PC-9 (cell line): ENCODE data around the gene RREB1.

ENCODE experiments used
- CTCF ChIP-seq: fragments of 200-600 bp; sonication (generic); conservative IDR thresholded peaks from 2 replicates; pipeline ENCODE4 v1.6.1; 2017; ENCODE audit warnings: mixed run types, antibody characterized with exemption, mild to moderate bottlenecking, moderate library complexity
- EZH2 ChIP-seq: fragments of 200-600 bp; sonication (generic); IDR thresholded peaks from 2 replicates; pipeline ENCODE4 v1.8.0; 2017; ENCODE audit warnings: antibody characterized with exemption, low read depth

GRCh38 chr6:7088076-7088742 lies 19.6 kb upstream of the RREB1 start:
- TF ChIP-seq CTCF (no peak), EZH2 (no peak)
